GM21737 (cell line): ENCODE results near the gene TMEM163.
"Not testable (repeated sequence)": the region's sequence is repeated elsewhere in the genome, so short reads cannot be mapped to it uniquely, and the experiment has no call there.

Experiments
- ATAC-seq: cut with Tn5 transposase; IDR thresholded peaks from one replicate; pipeline ENCODE4 v1.9.1; 2021; ENCODE audit warnings: mild to moderate bottlenecking, moderate library complexity; ENCODE audit not compliant: unreplicated experiment

The TMEM163 gene

GRCh38 chr2:134498654-134499053 lies 220.1 kb downstream of the TMEM163 start:
- no peak for ATAC-seq

- ATAC-seq, result no peak
Observed at GRCh38 chr2:134493797-134494196, 225.0 kb downstream of the TMEM163 start.

GRCh38 chr2:134491771-134492441 lies 226.9 kb downstream of the TMEM163 start:
- no peak for ATAC-seq

GRCh38 chr2:134491022-134491421 lies 227.8 kb downstream of the TMEM163 start:
- no peak for ATAC-seq

GRCh38 chr2:134490559-134490958 lies 228.2 kb downstream of the TMEM163 start:
- ATAC-seq, result no peak

GRCh38 chr2:134489732-134490384 lies 228.9 kb downstream of the TMEM163 start:
- ATAC-seq, result no peak

GRCh38 chr2:134482766-134483340 lies 235.9 kb downstream of the TMEM163 start:
- no peak for ATAC-seq

GRCh38 chr2:134482131-134482723 lies 236.6 kb downstream of the TMEM163 start:
- no peak for ATAC-seq

- ATAC-seq, result no peak
Observed at GRCh38 chr2:134479696-134480330, 239.0 kb downstream of the TMEM163 start.

- not testable (repeated sequence) for ATAC-seq
Observed at GRCh38 chr2:134476982-134477381, 241.8 kb downstream of the TMEM163 start.

GRCh38 chr2:134470561-134471168 lies 248.1 kb downstream of the TMEM163 start:
- ATAC-seq, result no peak

- no peak for ATAC-seq
Observed at GRCh38 chr2:134469516-134470115, 249.2 kb downstream of the TMEM163 start.

- no peak for ATAC-seq
Observed at GRCh38 chr2:134468776-134469175, 250.0 kb downstream of the TMEM163 start.

GRCh38 chr2:134468164-134468563 lies 250.6 kb downstream of the TMEM163 start:
- no peak for ATAC-seq

GRCh38 chr2:134466141-134466540 lies 252.7 kb downstream of the TMEM163 start:
- no peak for ATAC-seq

- ATAC-seq, result no peak
Observed at GRCh38 chr2:134465228-134466105, 253.3 kb downstream of the TMEM163 start.

- ATAC-seq, result no peak
Observed at GRCh38 chr2:134463699-134464022, 255.1 kb downstream of the TMEM163 start.

GRCh38 chr2:134462791-134463698 lies 255.8 kb downstream of the TMEM163 start:
- ATAC-seq, result no peak

GRCh38 chr2:134462275-134462674 lies 256.5 kb downstream of the TMEM163 start:
- ATAC-seq, result no peak
